SK-N-SH treated with all-trans-retinoic acid at 6 μM for 48 hours (cell line): ENCODE data around the gene EDA.

ENCODE experiments used
- ARNTL ChIP-seq: fragments of 450-650 bp; formaldehyde crosslinking; IDR thresholded peaks from 2 replicates; pipeline ENCODE4 v1.5.0; 2020; ENCODE audit warnings: low read depth, mild to moderate bottlenecking, moderate library complexity, borderline replicate concordance
- CSDC2 ChIP-seq: fragments of 250-450 bp; sonication (Bioruptor Pico); IDR thresholded peaks from 2 replicates; pipeline ENCODE4 v1.5.0; 2020; ENCODE audit warnings: mild to moderate bottlenecking, moderate library complexity
- ESRRG ChIP-seq: fragments of 250-450 bp; sonication (Bioruptor Pico); IDR thresholded peaks from 2 replicates; pipeline ENCODE4 v1.6.1; 2021; ENCODE audit warnings: mild to moderate bottlenecking
- ISL1 ChIP-seq: fragments of 250-450 bp; sonication (Bioruptor Pico); IDR thresholded peaks from 2 replicates; pipeline ENCODE4 v2.1.2; 2022; ENCODE audit warnings: mild to moderate bottlenecking, moderate library complexity
- RARB ChIP-seq: fragments of 250-450 bp; sonication (Bioruptor Pico); IDR thresholded peaks from 2 replicates; pipeline ENCODE4 v1.8.0; 2021; ENCODE audit warnings: mild to moderate bottlenecking, moderate library complexity
- SNAI2 ChIP-seq: fragments of 250-450 bp; sonication (Bioruptor Pico); IDR thresholded peaks from 2 replicates; pipeline ENCODE4 v1.5.0; 2020; ENCODE audit warnings: mild to moderate bottlenecking, moderate library complexity
- TCF4 ChIP-seq: fragments of 250-450 bp; sonication (Bioruptor Pico); IDR thresholded peaks from 2 replicates; pipeline ENCODE4 v1.8.0; 2021; ENCODE audit warnings: mild to moderate bottlenecking, moderate library complexity, borderline replicate concordance
- TOX ChIP-seq: fragments of 250-450 bp; sonication (Bioruptor Pico); IDR thresholded peaks from 2 replicates; pipeline ENCODE4 v1.8.0; 2021; ENCODE audit warnings: mild to moderate bottlenecking, moderate library complexity, borderline replicate concordance
- ZFP3 ChIP-seq: fragments of 250-450 bp; sonication (Bioruptor Pico); IDR thresholded peaks from 2 replicates; pipeline ENCODE4 v1.5.0; 2020; ENCODE audit warnings: mild to moderate bottlenecking, moderate library complexity
- ZNF8 ChIP-seq: fragments of 450-650 bp; formaldehyde crosslinking; IDR thresholded peaks from 2 replicates; pipeline ENCODE4 v1.5.0; 2020; ENCODE audit warnings: mild to moderate bottlenecking, moderate library complexity
- TF ChIP-seq, protein P1 (sequence below): fragments of 250-450 bp; sonication (Bioruptor Pico); IDR thresholded peaks from 2 replicates; pipeline ENCODE4 v1.5.0; 2020; ENCODE audit warnings: mild to moderate bottlenecking, moderate library complexity
- TF ChIP-seq, protein P2 (sequence below): fragments of 250-450 bp; sonication (Bioruptor Pico); IDR thresholded peaks from 2 replicates; pipeline ENCODE4 v1.8.0; 2020; ENCODE audit warnings: mild to moderate bottlenecking, moderate library complexity, borderline replicate concordance
- TF ChIP-seq, protein P3 (sequence below): fragments of 250-450 bp; sonication (Bioruptor Pico); IDR thresholded peaks from 2 replicates; pipeline ENCODE4 v1.8.0; 2021; ENCODE audit warnings: low read depth, mild to moderate bottlenecking, moderate library complexity, borderline replicate concordance
- TF ChIP-seq, protein P4 (sequence below): fragments of 250-450 bp; sonication (Bioruptor Pico); IDR thresholded peaks from 2 replicates; pipeline ENCODE4 v1.5.1; 2020; ENCODE audit warnings: low read depth, mild to moderate bottlenecking, moderate library complexity

DNA sequence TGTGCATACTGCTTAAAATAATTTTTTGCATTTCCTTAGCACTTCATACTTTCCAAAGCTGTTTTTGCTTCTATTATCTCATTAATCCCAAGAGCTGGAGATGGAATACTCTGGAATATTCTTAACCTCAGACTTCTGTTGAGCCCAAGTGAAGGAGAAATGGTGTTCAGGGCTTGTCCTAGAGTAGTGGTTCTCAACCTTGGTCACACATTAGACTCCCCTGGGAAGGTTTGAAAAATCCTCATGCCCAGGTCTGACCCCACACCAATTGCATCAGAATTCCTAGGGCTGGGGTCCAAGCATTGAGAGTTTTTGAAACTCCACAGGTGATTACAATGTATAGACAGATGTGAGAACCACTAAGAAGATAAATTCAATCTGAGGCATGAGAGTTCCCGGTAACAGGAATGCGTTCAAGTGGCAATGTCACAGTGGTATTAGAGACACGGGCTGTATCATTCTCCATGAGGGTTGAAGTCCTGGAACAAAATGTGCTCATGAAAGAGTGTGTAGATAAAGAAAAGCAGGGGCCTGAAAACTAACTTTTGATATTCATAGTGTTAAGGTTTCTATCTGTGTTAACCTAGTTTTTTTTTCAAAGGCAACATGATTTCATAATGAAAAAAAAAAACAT, 385.9 kb downstream of the EDA start:
- TF ChIP-seq ARNTL: no peak
- TF ChIP-seq, protein P1, sequence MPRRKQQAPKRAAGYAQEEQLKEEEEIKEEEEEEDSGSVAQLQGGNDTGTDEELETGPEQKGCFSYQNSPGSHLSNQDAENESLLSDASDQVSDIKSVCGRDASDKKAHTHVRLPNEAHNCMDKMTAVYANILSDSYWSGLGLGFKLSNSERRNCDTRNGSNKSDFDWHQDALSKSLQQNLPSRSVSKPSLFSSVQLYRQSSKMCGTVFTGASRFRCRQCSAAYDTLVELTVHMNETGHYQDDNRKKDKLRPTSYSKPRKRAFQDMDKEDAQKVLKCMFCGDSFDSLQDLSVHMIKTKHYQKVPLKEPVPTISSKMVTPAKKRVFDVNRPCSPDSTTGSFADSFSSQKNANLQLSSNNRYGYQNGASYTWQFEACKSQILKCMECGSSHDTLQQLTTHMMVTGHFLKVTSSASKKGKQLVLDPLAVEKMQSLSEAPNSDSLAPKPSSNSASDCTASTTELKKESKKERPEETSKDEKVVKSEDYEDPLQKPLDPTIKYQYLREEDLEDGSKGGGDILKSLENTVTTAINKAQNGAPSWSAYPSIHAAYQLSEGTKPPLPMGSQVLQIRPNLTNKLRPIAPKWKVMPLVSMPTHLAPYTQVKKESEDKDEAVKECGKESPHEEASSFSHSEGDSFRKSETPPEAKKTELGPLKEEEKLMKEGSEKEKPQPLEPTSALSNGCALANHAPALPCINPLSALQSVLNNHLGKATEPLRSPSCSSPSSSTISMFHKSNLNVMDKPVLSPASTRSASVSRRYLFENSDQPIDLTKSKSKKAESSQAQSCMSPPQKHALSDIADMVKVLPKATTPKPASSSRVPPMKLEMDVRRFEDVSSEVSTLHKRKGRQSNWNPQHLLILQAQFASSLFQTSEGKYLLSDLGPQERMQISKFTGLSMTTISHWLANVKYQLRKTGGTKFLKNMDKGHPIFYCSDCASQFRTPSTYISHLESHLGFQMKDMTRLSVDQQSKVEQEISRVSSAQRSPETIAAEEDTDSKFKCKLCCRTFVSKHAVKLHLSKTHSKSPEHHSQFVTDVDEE (CRISPR knock-in tag): no peak
- TF ChIP-seq, protein P2, sequence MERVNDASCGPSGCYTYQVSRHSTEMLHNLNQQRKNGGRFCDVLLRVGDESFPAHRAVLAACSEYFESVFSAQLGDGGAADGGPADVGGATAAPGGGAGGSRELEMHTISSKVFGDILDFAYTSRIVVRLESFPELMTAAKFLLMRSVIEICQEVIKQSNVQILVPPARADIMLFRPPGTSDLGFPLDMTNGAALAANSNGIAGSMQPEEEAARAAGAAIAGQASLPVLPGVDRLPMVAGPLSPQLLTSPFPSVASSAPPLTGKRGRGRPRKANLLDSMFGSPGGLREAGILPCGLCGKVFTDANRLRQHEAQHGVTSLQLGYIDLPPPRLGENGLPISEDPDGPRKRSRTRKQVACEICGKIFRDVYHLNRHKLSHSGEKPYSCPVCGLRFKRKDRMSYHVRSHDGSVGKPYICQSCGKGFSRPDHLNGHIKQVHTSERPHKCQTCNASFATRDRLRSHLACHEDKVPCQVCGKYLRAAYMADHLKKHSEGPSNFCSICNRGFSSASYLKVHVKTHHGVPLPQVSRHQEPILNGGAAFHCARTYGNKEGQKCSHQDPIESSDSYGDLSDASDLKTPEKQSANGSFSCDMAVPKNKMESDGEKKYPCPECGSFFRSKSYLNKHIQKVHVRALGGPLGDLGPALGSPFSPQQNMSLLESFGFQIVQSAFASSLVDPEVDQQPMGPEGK (CRISPR knock-in tag): no peak
- no peak for TF ChIP-seq CSDC2 (CRISPR knock-in tag)
- TF ChIP-seq RARB (CRISPR knock-in tag): no peak
- TF ChIP-seq, protein P3, sequence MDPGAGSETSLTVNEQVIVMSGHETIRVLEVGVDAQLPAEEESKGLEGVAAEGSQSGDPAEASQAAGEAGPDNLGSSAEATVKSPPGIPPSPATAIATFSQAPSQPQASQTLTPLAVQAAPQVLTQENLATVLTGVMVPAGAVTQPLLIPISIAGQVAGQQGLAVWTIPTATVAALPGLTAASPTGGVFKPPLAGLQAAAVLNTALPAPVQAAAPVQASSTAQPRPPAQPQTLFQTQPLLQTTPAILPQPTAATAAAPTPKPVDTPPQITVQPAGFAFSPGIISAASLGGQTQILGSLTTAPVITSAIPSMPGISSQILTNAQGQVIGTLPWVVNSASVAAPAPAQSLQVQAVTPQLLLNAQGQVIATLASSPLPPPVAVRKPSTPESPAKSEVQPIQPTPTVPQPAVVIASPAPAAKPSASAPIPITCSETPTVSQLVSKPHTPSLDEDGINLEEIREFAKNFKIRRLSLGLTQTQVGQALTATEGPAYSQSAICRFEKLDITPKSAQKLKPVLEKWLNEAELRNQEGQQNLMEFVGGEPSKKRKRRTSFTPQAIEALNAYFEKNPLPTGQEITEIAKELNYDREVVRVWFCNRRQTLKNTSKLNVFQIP: no peak
- TF ChIP-seq SNAI2 (CRISPR knock-in tag): no peak
- no peak for TF ChIP-seq ZFP3
- no peak for TF ChIP-seq ISL1 (CRISPR knock-in tag)
- TF ChIP-seq, protein P4, sequence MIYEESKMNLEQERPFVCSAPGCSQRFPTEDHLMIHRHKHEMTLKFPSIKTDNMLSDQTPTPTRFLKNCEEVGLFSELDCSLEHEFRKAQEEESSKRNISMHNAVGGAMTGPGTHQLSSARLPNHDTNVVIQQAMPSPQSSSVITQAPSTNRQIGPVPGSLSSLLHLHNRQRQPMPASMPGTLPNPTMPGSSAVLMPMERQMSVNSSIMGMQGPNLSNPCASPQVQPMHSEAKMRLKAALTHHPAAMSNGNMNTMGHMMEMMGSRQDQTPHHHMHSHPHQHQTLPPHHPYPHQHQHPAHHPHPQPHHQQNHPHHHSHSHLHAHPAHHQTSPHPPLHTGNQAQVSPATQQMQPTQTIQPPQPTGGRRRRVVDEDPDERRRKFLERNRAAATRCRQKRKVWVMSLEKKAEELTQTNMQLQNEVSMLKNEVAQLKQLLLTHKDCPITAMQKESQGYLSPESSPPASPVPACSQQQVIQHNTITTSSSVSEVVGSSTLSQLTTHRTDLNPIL (CRISPR knock-in tag): no peak
- no peak for TF ChIP-seq TCF4 (CRISPR knock-in tag)
- no peak for TF ChIP-seq TOX (CRISPR knock-in tag)
- no peak for TF ChIP-seq ZNF8 (CRISPR knock-in tag)
- no peak for TF ChIP-seq ESRRG
